ENCODE measurements around the gene ENO4. TPM values are rescaled to one million over a fixed set of nuclear protein-coding genes. Genes with fewer than 3 reads are reported as not detected.

ENO4 gene
- total and polyA plus RNA-seq, 9 donors: 0.30 to 2.8 (median 0.72) TPM

- no peaks in the 10 kb centered on the region for H3K36me3 ChIP-seq
- intact Hi-C loops (cut with DNase I): no loop called here
- WGBS, 3 donors: 90 to 95% (median 94%) methylated on average over 2 of the region's 2 CpGs
These were observed 69.9 kb downstream of the ENO4 start for GRCh38 chr10:116919164-116919563.

GRCh38 chr10:116919706-116920105 is 70.4 kb downstream of the ENO4 start:
- WGBS, 3 donors: 46 to 47% (median 47%) methylated on average over 2 of the region's 2 CpGs
- TF ChIP-seq CTCF (IDR thresholded peaks at IDR 0.05) (no peak), EP300 (IDR thresholded peaks at IDR 0.05) (no peak), POLR2A (IDR thresholded peaks at IDR 0.05) (no peak)
- no peaks in the 10 kb centered on the region for H3K36me3 ChIP-seq
- no peaks in the 10 kb centered on the region for H3K9me3 ChIP-seq
- no peaks in the 10 kb centered on the region for H3K27me3 ChIP-seq
- no peak overlapping the region for H3K27ac ChIP-seq
- intact Hi-C loops (cut with DNase I): no loop called here
- H3K4me3 ChIP-seq: no peak overlapping the region
- no peaks in the 10 kb centered on the region for H3K4me1 ChIP-seq (ENCODE audit: insufficient read depth)
- no peak for DNase-seq

More at GRCh38 chr10:116919164-116919563, 69.9 kb downstream of the ENO4 start:
- H3K9me3 ChIP-seq: no peaks in the 10 kb centered on the region
- no peak overlapping the region for H3K27ac ChIP-seq
- no peak for DNase-seq
- H3K4me3 ChIP-seq: no peak overlapping the region
- TF ChIP-seq CTCF (IDR thresholded peaks at IDR 0.05) (no peak), EP300 (IDR thresholded peaks at IDR 0.05) (no peak), POLR2A (IDR thresholded peaks at IDR 0.05) (no peak)
- no peaks in the 10 kb centered on the region for H3K4me1 ChIP-seq (ENCODE audit: insufficient read depth)
- no peaks in the 10 kb centered on the region for H3K27me3 ChIP-seq

- no peak for DNase-seq
- TF ChIP-seq POLR2A (IDR thresholded peaks at IDR 0.05) (no peak), EP300 (IDR thresholded peaks at IDR 0.05) (no peak), CTCF (IDR thresholded peaks at IDR 0.05) (no peak)
- Histone ChIP-seq H3K27ac (no peak overlapping the region), H3K9me3 (no peaks in the 10 kb centered on the region), H3K27me3 (no peaks in the 10 kb centered on the region), H3K36me3 (no peaks in the 10 kb centered on the region), H3K4me3 (no peak overlapping the region), H3K4me1 (ENCODE audit: insufficient read depth) (no peaks in the 10 kb centered on the region)
- intact Hi-C loops (cut with DNase I): no loop called here
- 81 to 90% (median 89%) methylated on average over 3 of the region's 3 CpGs for WGBS, 3 donors
These were observed 75.8 kb downstream of the ENO4 start for GRCh38 chr10:116925056-116925455.

GRCh38 chr10:116926426-116926825 is 77.1 kb downstream of the ENO4 start:
- no peaks in the 10 kb centered on the region for H3K36me3 ChIP-seq
- H3K4me3 ChIP-seq: no peak overlapping the region
- TF ChIP-seq EP300 (IDR thresholded peaks at IDR 0.05) (no peak), POLR2A (IDR thresholded peaks at IDR 0.05) (no peak)
- no peak for DNase-seq
- WGBS, 3 donors: 86 to 89% (median 89%) methylated on average over 3 of the region's 3 CpGs
- no peaks in the 10 kb centered on the region for H3K4me1 ChIP-seq (ENCODE audit: insufficient read depth)
- intact Hi-C loops (cut with DNase I): no loop called here
- H3K27me3 ChIP-seq: no peaks in the 10 kb centered on the region
- H3K27ac ChIP-seq: no peak overlapping the region
- no peaks in the 10 kb centered on the region for H3K9me3 ChIP-seq

- intact Hi-C loops (cut with DNase I): no loop called here
These were observed 82.5 kb downstream of the ENO4 start for GRCh38 chr10:116931806-116932205.

More at GRCh38 chr10:116931806-116932205, 82.5 kb downstream of the ENO4 start:
- H3K9me3 ChIP-seq: no peaks in the 10 kb centered on the region
- H3K27me3 ChIP-seq: no peaks in the 10 kb centered on the region
- 95 to 97% (median 97%) methylated on average over 6 of the region's 6 CpGs for WGBS, 3 donors
- H3K36me3 ChIP-seq: no peaks in the 10 kb centered on the region
- TF ChIP-seq POLR2A (IDR thresholded peaks at IDR 0.05) (no peak), CTCF (IDR thresholded peaks at IDR 0.05) (no peak), EP300 (IDR thresholded peaks at IDR 0.05) (no peak)
- DNase-seq: no peak
- H3K27ac ChIP-seq: no peak overlapping the region
- no peak overlapping the region for H3K4me3 ChIP-seq
- H3K4me1 ChIP-seq (ENCODE audit: insufficient read depth): no peaks in the 10 kb centered on the region

Other genes starting within 250 kb of the ENO4 start
- gene PNLIPRP2, start 228.5 kb upstream of the ENO4 start, total RNA-seq: 1 to 10 TPM in 1 of 7 donors, under 1 TPM in 3, not detected in 3; 0.15 to 1.4 (median 0.23) TPM
- gene PNLIPRP2, start 228.5 kb upstream of the ENO4 start, polyA plus RNA-seq: under 1 TPM in 1 of 2 donors, not detected in 1; 0.37 TPM
- gene HSPA12A, start 106.9 kb upstream of the ENO4 start, total RNA-seq: 10 to 100 TPM; 27.7 to 47.5 (median 40.5) TPM
- 10 to 100 TPM; 16.0 to 34.3 TPM for gene HSPA12A, start 106.9 kb upstream of the ENO4 start, polyA plus RNA-seq
- 10 to 100 TPM in 6 of 7 donors, 1 to 10 TPM in 1; 8.6 to 22.1 (median 20.3) TPM for gene SHTN1, start 155.7 kb downstream of the ENO4 start, total RNA-seq
- gene SHTN1, start 155.7 kb downstream of the ENO4 start, polyA plus RNA-seq: 10 to 100 TPM in 1 of 2 donors, 1 to 10 TPM in 1; 4.7 to 16.3 TPM

Measured in ovary (tissue), 9 donors.